NCI-H1417 (cell line): ENCODE data around the gene OR4N2.
"Not testable (repeated sequence)": the region's sequence is repeated elsewhere in the genome, so short reads cannot be mapped to it uniquely, and the experiment has no call there.

Experiments
- DNase-seq, 3 experiments: peaks; one replicate each; lab custom pipeline; 2025; lab: John Stamatoyannopoulos, UW

The OR4N2 gene

DNA sequence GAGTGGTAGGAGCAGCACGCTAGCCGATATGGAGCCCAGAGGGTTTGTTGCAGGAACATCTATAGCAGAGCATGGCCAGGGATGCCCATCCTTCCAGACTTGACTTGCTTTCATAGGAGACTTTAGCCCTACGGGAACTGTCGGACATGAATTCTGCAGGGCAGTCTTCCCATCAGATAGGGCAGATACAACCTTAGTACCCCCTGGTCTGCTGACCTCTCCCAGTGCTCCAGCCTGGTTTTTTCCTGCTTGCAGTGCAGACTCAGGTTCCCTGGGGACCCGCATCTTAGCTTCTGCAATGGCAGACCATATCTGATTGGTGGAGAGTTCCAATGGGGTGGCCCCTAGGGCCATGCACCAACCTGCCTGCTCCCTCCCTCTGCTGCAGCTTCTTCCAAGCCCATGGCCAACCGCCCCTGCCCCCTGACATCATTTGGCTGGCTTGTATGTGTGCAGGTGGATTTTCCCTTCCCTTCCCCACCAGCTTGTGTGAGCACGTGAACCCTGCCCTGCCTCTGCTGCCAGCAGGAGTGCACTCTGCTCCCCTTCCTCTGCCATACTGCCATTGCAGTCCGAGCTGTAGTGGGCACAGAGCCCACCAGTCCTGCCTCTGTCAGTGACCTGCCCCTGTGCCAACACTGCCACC is 30.8 kb downstream of the OR4N2 start:
- not testable (repeated sequence) for DNase-seq

DNA sequence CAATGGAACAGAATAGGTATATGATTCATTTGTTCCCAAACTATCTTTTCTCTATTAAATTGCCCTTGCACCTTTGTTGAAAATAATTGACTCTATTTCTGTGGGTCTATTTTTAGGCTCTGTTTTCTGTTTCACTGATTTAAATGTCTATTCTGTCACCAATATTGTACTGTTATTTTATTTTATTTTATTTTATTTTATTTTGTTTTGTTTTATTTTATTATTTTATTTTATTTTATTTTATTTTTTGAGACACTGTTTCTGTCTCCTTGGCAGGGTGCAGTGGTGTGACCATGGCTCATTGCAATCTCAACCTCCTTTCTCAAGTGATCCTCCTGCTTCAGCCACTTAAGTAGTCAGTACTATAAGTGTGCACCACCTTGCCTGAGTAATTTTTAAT is 34.9 kb downstream of the OR4N2 start:
- DNase-seq = no peak

DNA sequence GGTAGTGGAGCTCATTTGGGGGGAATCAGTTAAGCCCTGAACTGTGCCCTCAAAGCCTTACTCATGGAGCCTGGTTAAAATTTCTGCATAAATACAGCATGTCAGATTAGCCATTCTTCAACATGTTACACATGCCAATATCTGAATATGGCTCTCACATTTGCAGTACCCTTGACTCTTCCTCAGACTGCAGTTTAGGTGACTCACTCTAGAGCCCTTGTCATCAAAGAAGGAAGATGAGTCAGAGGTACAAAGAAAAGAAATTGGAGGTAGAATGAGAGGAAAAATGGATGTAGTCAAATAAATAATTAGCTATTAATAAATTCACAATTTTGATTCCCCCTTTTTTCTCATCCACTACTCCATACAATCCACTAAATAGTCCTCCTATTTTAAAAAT is 47.8 kb downstream of the OR4N2 start:
- DNase-seq = no peak

DNA sequence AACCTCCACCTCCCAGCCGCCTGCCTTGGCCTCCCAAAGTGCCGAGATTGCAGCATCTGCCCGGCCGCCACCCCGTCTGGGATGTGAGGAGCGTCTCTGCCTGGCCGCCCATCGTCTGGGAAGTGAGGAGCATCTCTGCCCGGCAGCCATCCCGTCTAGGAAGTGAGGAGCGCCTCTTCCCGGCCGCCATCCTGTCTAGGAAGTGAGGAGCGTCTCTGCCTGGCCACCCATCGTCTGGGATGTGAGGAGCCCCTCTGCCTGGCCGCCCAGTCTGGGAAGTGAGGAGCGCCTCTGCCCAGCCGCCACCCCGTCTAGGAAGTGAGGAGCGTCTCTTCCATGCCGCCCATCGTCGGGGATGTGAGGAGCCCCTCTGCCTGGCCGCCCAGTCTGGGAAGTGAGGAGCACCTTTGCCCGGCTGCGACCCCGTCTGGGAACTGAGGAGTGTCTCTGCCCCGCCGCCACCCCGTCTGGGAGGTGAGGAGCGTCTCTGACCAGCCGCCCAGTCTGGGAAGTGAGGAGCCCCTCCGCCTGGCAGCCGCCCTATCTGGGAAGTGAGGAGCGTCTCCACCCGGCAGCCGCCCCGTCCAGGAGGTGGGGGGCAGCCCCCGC is 62.6 kb downstream of the OR4N2 start:
- DNase-seq = not testable (repeated sequence)

DNA sequence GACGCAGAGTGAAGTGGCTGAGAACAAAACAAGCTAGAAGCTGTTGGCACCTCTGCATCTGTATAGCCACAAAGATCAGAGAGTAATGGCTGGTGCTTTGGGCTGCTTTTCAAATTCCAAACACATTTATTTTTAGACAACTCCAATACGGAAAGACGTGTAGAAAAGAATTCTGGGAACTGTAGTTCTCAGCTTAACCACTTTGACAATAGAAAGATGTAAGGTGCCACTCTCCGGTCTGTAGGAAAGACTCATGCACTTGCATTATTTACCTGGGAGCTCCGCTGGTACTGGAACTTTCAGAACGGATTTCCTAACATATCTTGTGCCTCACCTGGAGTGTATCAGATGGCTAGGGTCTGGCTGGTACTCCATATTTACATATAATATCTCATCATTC is 69.6 kb downstream of the OR4N2 start:
- DNase-seq = no peak

DNA sequence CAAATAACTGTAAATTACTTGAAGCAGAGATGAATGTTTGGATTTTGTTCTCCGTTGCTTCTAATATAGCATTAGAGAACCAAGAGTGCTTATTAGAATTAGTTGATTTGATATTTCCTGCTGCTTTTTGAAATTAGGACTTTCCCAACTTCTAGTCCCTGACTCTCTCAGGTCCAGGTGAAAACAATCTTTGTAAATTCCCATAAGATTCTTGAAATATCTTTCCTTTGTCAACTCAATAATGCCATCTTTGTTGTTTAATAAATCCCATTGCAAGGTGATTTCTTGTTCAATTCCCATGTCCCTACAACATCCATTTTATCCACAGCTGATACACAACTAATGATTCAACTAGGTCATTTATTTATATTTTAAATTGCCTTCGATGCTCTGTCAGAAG is 71.3 kb downstream of the OR4N2 start, which contains the start of gene OR4K2:
Gene OR4K2, plus strand, starts transcription at position 301 of the 400 bp plus-strand sequence. CDS start 1,126 bp downstream, outside the sequence.
- DNase-seq = no peak

DNA sequence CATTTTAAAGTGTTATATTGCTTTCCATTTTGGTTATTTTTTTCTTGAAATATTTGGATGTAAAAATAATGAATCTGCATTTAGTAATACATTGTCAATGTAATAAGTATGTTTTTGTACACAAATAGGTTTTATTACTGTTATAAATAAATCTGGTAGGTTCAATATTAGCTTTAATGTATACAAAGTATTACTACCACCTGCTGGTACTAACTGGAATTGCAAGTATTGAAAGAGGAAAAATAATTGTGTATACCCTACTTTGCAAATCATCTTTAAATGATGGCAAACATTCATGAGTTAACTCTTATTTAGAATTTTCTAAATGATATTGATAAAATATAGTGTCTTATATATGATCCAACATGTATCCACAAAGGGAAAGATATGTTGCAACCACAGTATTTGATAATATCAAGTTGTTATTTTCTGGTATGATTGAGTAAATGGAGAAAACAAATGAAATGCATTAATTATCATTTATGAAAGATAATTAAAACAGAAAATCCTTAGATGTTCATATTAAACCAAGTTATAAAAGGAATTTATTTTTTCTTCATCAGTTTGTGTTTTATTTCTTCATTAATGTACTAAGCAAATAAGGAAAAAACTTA is 74.6 kb downstream of the OR4N2 start:
- peak in 2 of 3 experiments; percentile 11 to 44 for DNase-seq
